Kidney (tissue), 14 donors: ENCODE data around the gene IRAK3. TPM values are rescaled to one million over a fixed set of nuclear protein-coding genes. Genes with fewer than 3 reads are reported as not detected.

Experiments used
- DNase-seq, 5 donors: peaks; one replicate each; pipeline ENCODE4 v3.0.0-alpha.2; 2013 to 2020
- FAIRE-seq: peaks from 2 replicates; lab custom pipeline; 2012; peaks lifted over from hg19 to GRCh38; lab: Jason Lieb, UNC
- H3K27ac ChIP-seq, 2 donors: one replicate each; pipeline ENCODE4 v1.7.0; 2013; ENCODE audit warnings: low read depth in 2 of 2, low read length in 2 of 2, inconsistent platforms in 1 of 2
- H3K27me3 ChIP-seq: one replicate; pipeline ENCODE4 v1.7.1; 2013; ENCODE audit warnings: low read length, inconsistent platforms; ENCODE audit not compliant: control insufficient read depth, insufficient read depth
- H3K36me3 ChIP-seq, 3 donors: one replicate each; pipeline versions ENCODE4 v1.7.0 to v1.7.1; 2013; ENCODE audit warnings: low read length in 3 of 3, control low read depth in 1 of 3, inconsistent platforms in 1 of 3; ENCODE audit not compliant: insufficient read depth in 3 of 3, control insufficient read depth in 2 of 3
- H3K4me1 ChIP-seq, 3 donors: one replicate each; pipeline versions ENCODE4 v1.7.0 to v1.7.1; 2013; ENCODE audit warnings: low read length in 3 of 3, inconsistent platforms in 1 of 3, low read depth in 1 of 3; ENCODE audit not compliant: control insufficient read depth in 2 of 3, insufficient read depth in 2 of 3
- H3K4me3 ChIP-seq, 3 donors: one replicate each; pipeline versions ENCODE4 v1.7.0 to v1.8.1; 2013; ENCODE audit warnings: low read length in 3 of 3, control low read depth in 1 of 3, inconsistent platforms in 1 of 3
- H3K9ac ChIP-seq, 3 donors: one replicate each; pipeline versions ENCODE4 v1.7.0 to v1.7.1; 2013; ENCODE audit warnings: low read length in 3 of 3, control low read depth in 1 of 3, inconsistent platforms in 1 of 3
- H3K9me3 ChIP-seq, 3 donors: one replicate each; pipeline versions ENCODE4 v1.7.0 to v1.7.1; 2013; ENCODE audit warnings: low read length in 3 of 3, control low read depth in 1 of 3, inconsistent platforms in 1 of 3; ENCODE audit not compliant: control insufficient read depth in 2 of 3, insufficient read depth in 1 of 3
- intact Hi-C: fragments of 100-400 bp; cut with DNase I; formaldehyde crosslinking; loops from one replicate; pipeline ENCODE4 v1.11.1; 2022
- polyA plus RNA-seq: library from polyadenylated mRNA; stranded (reverse); fragments of 350-450 nt; fragmentation: Illumina TruSeq; extraction: RNeasy Lipid Tissue Mini Kit (QIAGEN cat#74804); gene quantifications from one replicate; pipeline ENCODE4 v1.2.3, GENCODE V29; 2014; ENCODE audit warnings: low read depth, low replicate concordance; ENCODE audit not compliant: insufficient read depth
- total RNA-seq: library from RNA; stranded (reverse); fragmentation: NEBNext Ultra II Directional; extraction: Animal tissue kit (Norgen Biotek cat#: 25700); gene quantifications from one replicate; pipeline ENCODE4 v1.2.1, GENCODE V29; 2021
- TF ChIP-seq, protein P1 (sequence below): IDR thresholded peaks from 3 replicates; pipeline ENCODE4 v1.5.1; 2012; ENCODE audit warnings: mild to moderate bottlenecking, moderate library complexity, borderline replicate concordance; ENCODE audit not compliant: insufficient read depth; ENCODE audit errors: extremely low read depth
- donor health status: control.
- donor health status: control.
- donor health status: control.
- donor health status: control.
- donor health status: control.
- donor health status: DM: yes; HTN: yes; CAD: no.
- donor health status: Normal renal cell carcinoma (clear cell type).

The IRAK3 gene
- total and polyA plus RNA-seq, 2 donors from 2014 or later, result 1.2 to 19.9 TPM

- no peaks in the 10 kb centered on the region for H3K36me3 ChIP-seq
- intact Hi-C loops, result no loop called here
- H3K4me3 ChIP-seq, result no peak overlapping the region
- peaks cover 0 to 2% (median 0%) of the 10 kb centered on the region in 3 donors for H3K4me1 ChIP-seq
- H3K9me3 ChIP-seq, result peaks cover 0 to 3% (median 0%) of the 10 kb centered on the region in 3 donors
- H3K27ac ChIP-seq, result no peak overlapping the region
- no peak for DNase-seq
- TF ChIP-seq, protein P1, sequence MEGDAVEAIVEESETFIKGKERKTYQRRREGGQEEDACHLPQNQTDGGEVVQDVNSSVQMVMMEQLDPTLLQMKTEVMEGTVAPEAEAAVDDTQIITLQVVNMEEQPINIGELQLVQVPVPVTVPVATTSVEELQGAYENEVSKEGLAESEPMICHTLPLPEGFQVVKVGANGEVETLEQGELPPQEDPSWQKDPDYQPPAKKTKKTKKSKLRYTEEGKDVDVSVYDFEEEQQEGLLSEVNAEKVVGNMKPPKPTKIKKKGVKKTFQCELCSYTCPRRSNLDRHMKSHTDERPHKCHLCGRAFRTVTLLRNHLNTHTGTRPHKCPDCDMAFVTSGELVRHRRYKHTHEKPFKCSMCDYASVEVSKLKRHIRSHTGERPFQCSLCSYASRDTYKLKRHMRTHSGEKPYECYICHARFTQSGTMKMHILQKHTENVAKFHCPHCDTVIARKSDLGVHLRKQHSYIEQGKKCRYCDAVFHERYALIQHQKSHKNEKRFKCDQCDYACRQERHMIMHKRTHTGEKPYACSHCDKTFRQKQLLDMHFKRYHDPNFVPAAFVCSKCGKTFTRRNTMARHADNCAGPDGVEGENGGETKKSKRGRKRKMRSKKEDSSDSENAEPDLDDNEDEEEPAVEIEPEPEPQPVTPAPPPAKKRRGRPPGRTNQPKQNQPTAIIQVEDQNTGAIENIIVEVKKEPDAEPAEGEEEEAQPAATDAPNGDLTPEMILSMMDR, result no peak
- H3K9ac ChIP-seq, result no peak overlapping the region
- FAIRE-seq, result no peak
- no peaks in the 10 kb centered on the region for H3K27me3 ChIP-seq
Observed at GRCh38 chr12:66195242-66195641, 6.2 kb downstream of the IRAK3 start.

DNA sequence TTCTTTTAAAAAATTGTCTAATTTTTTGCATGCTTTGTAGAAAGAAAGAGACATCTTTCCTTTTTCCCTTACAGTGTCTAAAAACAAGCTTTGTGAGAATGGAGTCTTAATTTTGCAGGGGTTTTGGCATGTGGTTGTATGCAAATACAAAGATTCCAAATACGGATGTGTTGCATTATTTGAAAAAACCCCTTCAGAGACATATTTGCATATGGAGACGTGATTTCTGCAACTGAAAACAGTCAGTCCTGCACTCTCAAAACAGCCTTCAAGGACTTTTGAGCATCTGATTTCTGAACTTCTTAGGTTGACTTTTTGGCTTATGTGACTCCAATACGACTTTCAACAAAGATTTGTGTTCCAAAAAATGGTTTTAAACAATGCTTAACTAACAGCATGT, 7.8 kb downstream of the IRAK3 start:
- Histone ChIP-seq H3K27me3 (no peaks in the 10 kb centered on the region), H3K4me1 (peaks cover 0 to 2% (median 0%) of the 10 kb centered on the region in 3 donors), H3K4me3 (no peak overlapping the region), H3K9ac (no peak overlapping the region), H3K9me3 (peaks cover 0 to 6% (median 0%) of the 10 kb centered on the region in 3 donors), H3K36me3 (no peaks in the 10 kb centered on the region), H3K27ac (no peak overlapping the region)
- TF ChIP-seq, protein P1, result no peak
- DNase-seq (no peak), FAIRE-seq (no peak)
- intact Hi-C loops, result no loop called here

GRCh38 chr12:66197495-66197921, 8.5 kb downstream of the IRAK3 start:
- intact Hi-C loops, result no loop called here
- H3K27ac ChIP-seq, result no peak overlapping the region

More at GRCh38 chr12:66197495-66197921, 8.5 kb downstream of the IRAK3 start:
- H3K36me3 ChIP-seq, result no peaks in the 10 kb centered on the region
- H3K4me1 ChIP-seq, result peaks cover 0 to 2% (median 0%) of the 10 kb centered on the region in 3 donors
- no peak overlapping the region for H3K9ac ChIP-seq
- H3K27me3 ChIP-seq, result no peaks in the 10 kb centered on the region
- H3K4me3 ChIP-seq, result no peak overlapping the region
- no peak for DNase-seq
- TF ChIP-seq, protein P1, result no peak
- H3K9me3 ChIP-seq, result peaks cover 0 to 6% (median 0%) of the 10 kb centered on the region in 3 donors
- no peak for FAIRE-seq
